ENCODE data around the gene ZNF74.

- no peak for TF ChIP-seq CTCF (IDR thresholded peaks at IDR 0.05 in 4 of 5, conservative IDR thresholded peaks at IDR 0.05 in 1 of 5)
- TF ChIP-seq POLR2A (IDR thresholded peaks at IDR 0.05) = no peak
Observed at GRCh38 chr22:20389288-20389687, 4.7 kb upstream of the ZNF74 start.
